MCF 10A (cell line): ENCODE results near the gene KRT72. TPM values are rescaled to one million over a fixed set of nuclear protein-coding genes. Genes with fewer than 3 reads are reported as not detected.
A peak's percentile ranks its signal among the peaks of the same experiment; 100 is the strongest.

Experiments
- BruUV-seq: library from RNA; stranded (reverse); fragments of 400-500 nt; replicated peaks from 2 replicates; lab custom pipeline; 2021; lab: Mats Ljungman, UMichigan
- CTCF ChIA-PET: fragments of 300-600 bp; sonication (Branson Sonifier 250); formaldehyde crosslinking; extraction: SDS; loops from one replicate; lab custom pipeline; 2021; ENCODE audit warnings: antibody characterized with exemption, inconsistent platforms; lab: Yijun Ruan, JAX
- POLR2A ChIA-PET: fragments of 300-600, 350-650 bp; sonication (Branson Sonifier 250); formaldehyde crosslinking; extraction: SDS; loops from one replicate; lab custom pipeline; 2020; ENCODE audit warnings: antibody characterized with exemption, inconsistent platforms; lab: Yijun Ruan, JAX
- DNase-seq: peaks from one replicate; pipeline ENCODE4 v3.0.0-alpha.2; 2018; ENCODE audit not compliant: unreplicated experiment
- H3K27ac Mint-ChIP-seq: one replicate; pipeline ENCODE4 v1.8.0; 2022; ENCODE audit warnings: mild to moderate bottlenecking, low read depth, mixed read lengths; ENCODE audit not compliant: unreplicated experiment
- H3K27me3 Mint-ChIP-seq: one replicate; pipeline ENCODE4 v1.8.0; 2022; ENCODE audit warnings: mixed read lengths; ENCODE audit not compliant: insufficient read depth, unreplicated experiment
- H3K36me3 Mint-ChIP-seq: one replicate; pipeline ENCODE4 v1.8.0; 2022; ENCODE audit warnings: mild to moderate bottlenecking, moderate library complexity, mixed read lengths; ENCODE audit not compliant: insufficient read depth, unreplicated experiment
- H3K4me1 Mint-ChIP-seq: one replicate; pipeline ENCODE4 v1.8.0; 2022; ENCODE audit warnings: mixed read lengths; ENCODE audit not compliant: insufficient read depth, unreplicated experiment
- H3K4me3 Mint-ChIP-seq: one replicate; pipeline ENCODE4 v1.8.0; 2022; ENCODE audit warnings: mild to moderate bottlenecking, moderate library complexity, mixed read lengths; ENCODE audit not compliant: unreplicated experiment
- H3K9me3 Mint-ChIP-seq: one replicate; pipeline ENCODE4 v1.8.0; 2022; ENCODE audit warnings: mixed read lengths; ENCODE audit not compliant: unreplicated experiment
- intact Hi-C: fragments of 100-400 bp; cut with micrococcal nuclease; formaldehyde crosslinking; loops from 2 replicates; pipeline ENCODE4 v1.14.1; 2022
- total RNA-seq: library from RNA; stranded (reverse); gene quantifications from 2 replicates; pipeline ENCODE4 v1.2.3, GENCODE V29; 2022
- TF ChIP-seq, protein P1 (sequence below): fragments of 200-600 bp; IDR thresholded peaks from one replicate; pipeline ENCODE4 v1.8.0; 2022; ENCODE audit warnings: antibody characterized with exemption, mild to moderate bottlenecking; ENCODE audit not compliant: unreplicated experiment

KRT72 gene
- total RNA-seq, 1 experiment from 2014 or later = not detected

DNA sequence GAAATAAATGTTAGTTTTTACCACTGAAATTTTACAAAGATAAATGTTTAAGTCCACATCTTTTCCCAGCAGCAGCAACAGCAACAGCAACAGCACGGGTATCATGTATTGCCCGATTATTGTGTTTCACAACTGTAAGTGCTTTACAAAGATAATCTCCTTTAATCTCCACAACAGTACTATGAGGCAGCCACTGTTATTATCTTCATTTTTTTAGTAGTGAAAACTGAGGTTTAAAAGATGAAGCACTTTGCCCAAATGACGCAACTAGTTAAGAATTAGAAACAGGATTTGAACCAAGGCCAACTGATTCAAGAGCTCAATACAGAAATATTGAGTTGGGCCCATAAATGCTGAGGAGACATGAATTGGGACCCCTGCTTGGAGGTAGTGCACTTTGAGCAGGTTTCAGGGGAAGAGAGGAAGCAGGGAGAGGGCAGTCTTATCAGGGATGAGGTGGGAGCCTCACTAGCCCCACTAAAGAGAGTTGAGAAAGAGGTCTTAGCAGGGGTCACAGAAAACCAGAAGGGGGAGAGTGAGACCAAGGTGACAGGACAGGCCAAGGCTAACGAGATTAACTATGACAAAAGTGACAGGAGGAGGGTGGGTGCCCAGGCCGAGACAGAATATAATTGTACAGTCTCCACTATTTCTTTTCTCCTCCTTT is 35.5 kb upstream of the KRT72 start:
- H3K27ac Mint-ChIP-seq = no peak overlapping the region
- no peaks in the 10 kb centered on the region for H3K9me3 Mint-ChIP-seq
- CTCF ChIA-PET = no interaction called here
- POLR2A ChIA-PET = no interaction called here
- DNase-seq = no peak
- peaks cover 5% of the 10 kb centered on the region for H3K4me1 Mint-ChIP-seq
- intact Hi-C loops = no loop called here
- TF ChIP-seq, protein P1, sequence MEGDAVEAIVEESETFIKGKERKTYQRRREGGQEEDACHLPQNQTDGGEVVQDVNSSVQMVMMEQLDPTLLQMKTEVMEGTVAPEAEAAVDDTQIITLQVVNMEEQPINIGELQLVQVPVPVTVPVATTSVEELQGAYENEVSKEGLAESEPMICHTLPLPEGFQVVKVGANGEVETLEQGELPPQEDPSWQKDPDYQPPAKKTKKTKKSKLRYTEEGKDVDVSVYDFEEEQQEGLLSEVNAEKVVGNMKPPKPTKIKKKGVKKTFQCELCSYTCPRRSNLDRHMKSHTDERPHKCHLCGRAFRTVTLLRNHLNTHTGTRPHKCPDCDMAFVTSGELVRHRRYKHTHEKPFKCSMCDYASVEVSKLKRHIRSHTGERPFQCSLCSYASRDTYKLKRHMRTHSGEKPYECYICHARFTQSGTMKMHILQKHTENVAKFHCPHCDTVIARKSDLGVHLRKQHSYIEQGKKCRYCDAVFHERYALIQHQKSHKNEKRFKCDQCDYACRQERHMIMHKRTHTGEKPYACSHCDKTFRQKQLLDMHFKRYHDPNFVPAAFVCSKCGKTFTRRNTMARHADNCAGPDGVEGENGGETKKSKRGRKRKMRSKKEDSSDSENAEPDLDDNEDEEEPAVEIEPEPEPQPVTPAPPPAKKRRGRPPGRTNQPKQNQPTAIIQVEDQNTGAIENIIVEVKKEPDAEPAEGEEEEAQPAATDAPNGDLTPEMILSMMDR = no peak
- H3K36me3 Mint-ChIP-seq = peaks cover 5% of the 10 kb centered on the region
- no peak overlapping the region for H3K4me3 Mint-ChIP-seq
- peaks cover 66% of the 10 kb centered on the region for H3K27me3 Mint-ChIP-seq
- no TSS peak for BruUV-seq

DNA sequence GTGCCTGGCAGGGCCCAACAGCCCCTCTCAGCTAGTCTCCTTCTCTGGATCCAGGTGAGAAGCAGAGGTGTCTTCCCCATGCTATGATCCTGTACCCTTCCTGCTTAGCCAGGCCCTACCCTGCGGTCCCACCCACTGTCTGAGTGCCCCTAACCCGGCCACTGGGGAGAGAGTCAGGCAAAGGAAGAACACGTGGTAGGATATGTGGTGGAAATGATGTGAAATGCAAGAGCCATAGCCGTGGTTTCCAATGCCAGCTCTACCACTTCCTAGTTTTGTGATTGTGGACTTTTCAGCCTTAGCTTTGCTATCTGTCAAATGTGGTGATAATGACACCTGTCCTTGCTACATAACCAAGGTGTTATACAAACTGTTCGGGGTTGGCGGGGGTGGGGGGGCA is 34.9 kb upstream of the KRT72 start:
- Mint-ChIP-seq H3K36me3 (peaks cover 5% of the 10 kb centered on the region), H3K27ac (no peak overlapping the region), H3K27me3 (peaks cover 60% of the 10 kb centered on the region), H3K9me3 (no peaks in the 10 kb centered on the region), H3K4me1 (peaks cover 5% of the 10 kb centered on the region), H3K4me3 (no peak overlapping the region)
- TF ChIP-seq, protein P1 = no peak
- ChIA-PET POLR2A (interaction anchor here (0.6 kb wide), 1 partner anchor 320 kb away, joined by 3 read pairs; no protein-coding TSS in a partner anchor), CTCF (no interaction called here)
- no TSS peak for BruUV-seq
- intact Hi-C loops = no loop called here
- DNase-seq = no peak

DNA sequence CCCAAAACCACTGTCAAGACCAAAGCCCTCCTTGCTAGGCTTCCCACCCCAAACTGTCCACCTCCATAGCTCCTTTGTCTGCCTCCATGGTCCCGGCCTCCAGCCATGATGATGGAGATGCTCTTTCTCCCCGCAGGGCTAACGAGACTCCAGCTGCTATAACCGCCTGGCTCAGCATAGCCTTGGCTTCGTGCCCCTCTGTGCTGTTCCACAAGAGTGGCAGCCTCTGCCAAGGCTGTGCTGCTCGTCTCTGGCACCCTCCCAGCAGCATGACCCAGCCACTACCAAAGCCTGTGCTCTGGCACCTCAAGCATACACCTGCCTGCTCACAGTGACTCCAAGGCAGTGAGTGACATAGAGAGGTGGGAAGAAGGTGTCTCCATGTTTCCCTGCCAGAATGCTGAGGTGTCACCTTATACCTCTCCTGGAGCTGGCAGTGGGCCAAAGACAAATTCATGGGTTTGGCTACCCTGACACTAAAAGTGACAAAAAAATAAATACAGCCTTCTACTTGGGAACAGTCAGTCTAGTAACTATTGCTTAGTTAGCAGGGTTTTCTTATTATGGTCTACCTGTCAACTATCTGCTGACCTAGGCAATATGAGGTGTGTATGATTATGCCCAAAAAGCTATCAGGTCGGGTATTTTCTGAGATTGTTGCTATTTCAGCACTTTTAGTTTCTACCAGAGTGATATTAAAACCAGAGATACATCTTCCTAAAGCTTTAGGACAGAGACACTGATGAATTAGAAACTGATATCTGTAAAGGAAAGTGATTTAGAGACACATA is 33.2 kb upstream of the KRT72 start:
- no TSS peak for BruUV-seq
- Mint-ChIP-seq H3K27ac (no peak overlapping the region), H3K4me3 (no peak overlapping the region), H3K27me3 (peaks cover 56% of the 10 kb centered on the region), H3K36me3 (peaks cover 5% of the 10 kb centered on the region), H3K4me1 (peaks cover 5% of the 10 kb centered on the region), H3K9me3 (no peaks in the 10 kb centered on the region)
- ChIA-PET CTCF (no interaction called here), POLR2A (interaction anchor here (0.7 kb wide), 1 partner anchor 779 kb away, joined by 3 read pairs; no protein-coding TSS in a partner anchor)
- DNase-seq = peak; percentile 44
- intact Hi-C loops = no loop called here
- TF ChIP-seq, protein P1 = no peak

DNA sequence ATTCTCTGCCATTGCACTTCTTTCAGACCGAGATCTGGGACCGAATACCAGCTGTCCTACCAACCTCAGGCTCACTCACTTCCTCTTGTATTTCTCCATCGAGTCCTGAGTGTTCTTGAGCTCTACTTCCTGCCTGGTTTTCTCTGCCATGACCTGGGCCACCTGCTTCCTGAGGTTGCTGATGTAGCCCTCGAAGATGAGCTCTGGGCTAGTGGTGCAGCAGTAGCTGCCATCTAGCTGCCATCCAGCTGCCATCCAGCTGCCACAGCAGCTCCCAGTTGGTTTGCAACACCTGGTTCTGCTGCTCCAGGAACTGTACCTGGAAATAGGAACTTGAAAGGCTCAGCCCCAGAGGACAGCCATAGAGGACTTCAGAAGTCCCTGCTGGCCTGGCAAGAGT is 32.1 kb upstream of the KRT72 start:
- CTCF ChIA-PET = no interaction called here
- POLR2A ChIA-PET = no interaction called here
- intact Hi-C loops = no loop called here
- H3K4me3 Mint-ChIP-seq = no peak overlapping the region
- TF ChIP-seq, protein P1 = no peak
- peaks cover 5% of the 10 kb centered on the region for H3K36me3 Mint-ChIP-seq
- peaks cover 5% of the 10 kb centered on the region for H3K4me1 Mint-ChIP-seq
- no peak for DNase-seq
- BruUV-seq = no TSS peak
- no peak overlapping the region for H3K27ac Mint-ChIP-seq
- H3K9me3 Mint-ChIP-seq = no peaks in the 10 kb centered on the region
- H3K27me3 Mint-ChIP-seq = peaks cover 50% of the 10 kb centered on the region
